SW 1271 (cell line): ENCODE measurements around the gene ASCC1.
"Not testable (repeated sequence)": the region's sequence is repeated elsewhere in the genome, so short reads cannot be mapped to it uniquely, and the experiment has no call there.

ENCODE experiments used
- DNase-seq, 2 experiments: peaks; one replicate each; lab custom pipeline; 2025; lab: John Stamatoyannopoulos, UW

The ASCC1 gene

DNA sequence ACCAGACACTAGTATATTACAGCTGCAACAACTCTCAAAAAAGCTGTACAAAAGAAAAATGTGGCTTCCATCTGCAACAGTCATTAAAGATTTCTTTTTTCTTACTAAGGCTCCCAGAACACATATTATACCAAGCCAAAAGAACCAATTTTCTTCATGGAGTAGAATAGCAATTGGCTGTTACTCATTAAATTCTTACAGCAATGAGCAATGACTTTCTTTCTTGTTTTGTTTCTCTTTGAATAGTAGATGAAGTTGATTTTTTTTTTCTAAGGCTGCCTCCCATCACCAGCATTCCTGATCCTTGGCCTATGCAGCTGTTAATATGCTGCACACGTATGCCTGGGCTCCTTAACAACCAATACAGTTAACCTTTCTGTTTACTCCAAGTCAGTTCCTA, 91.1 kb downstream of the ASCC1 start:
- no peak for DNase-seq

DNA sequence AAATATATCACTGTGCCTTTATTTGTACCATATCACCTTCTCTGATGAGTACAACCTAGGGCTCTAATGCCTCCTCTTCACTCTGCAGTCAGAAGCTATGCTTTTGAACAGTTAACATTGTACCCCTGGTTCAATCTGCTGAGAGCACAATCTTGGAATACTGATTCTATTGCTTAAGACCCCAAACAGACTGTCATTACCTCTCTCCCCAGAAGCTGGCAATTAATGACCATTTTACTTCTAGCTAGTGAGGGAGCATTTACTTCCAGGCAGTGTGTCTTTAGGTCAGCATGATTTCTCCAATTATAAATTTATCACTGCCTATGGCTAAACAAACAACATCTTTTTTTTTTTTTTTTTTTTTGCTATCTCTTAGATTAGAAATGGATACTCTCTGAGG, 91.7 kb downstream of the ASCC1 start:
- DNase-seq, result no peak

DNA sequence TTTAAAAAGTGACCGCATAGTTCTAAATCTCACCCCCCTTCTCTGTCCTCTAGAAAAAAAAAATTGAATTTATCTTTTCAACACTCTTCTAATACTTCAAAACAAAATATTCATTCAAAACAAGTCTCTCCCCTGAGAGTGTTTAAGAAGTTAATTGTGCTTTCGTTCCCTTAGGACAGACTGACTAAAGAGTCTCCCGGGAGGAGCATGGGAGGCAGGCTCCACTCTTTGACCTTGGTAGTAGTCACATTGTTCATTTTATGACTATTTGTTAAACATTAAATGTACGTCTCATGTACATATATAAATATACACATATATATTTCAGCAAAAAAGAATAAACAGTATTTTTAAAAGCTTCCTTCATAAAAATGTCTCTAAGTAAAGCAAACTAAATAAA, 92.5 kb downstream of the ASCC1 start:
- no peak for DNase-seq

DNA sequence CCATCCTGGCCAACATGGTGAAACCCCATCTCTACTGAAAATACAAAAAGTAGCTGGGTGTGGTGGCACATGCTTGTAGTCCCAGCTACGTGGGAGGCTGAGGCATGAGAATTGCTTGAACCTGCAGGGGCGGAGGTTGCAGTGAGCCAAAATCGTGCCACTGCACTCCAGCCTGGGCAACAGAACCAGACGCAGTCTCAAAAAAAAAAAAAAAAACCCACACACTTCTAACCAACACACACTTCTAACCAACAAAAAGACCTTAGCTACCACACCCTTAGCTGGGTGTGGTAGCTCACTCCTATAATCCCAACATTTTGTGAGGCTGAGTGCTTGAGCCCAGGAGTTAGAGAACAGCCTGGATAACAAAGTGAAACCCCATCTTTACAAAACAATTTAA, 93.9 kb downstream of the ASCC1 start:
- DNase-seq, result no peak

GRCh38 chr10:72121389-72121788, 94.7 kb downstream of the ASCC1 start:
- no peak for DNase-seq

- DNase-seq, result no peak
These were observed 99.7 kb downstream of the ASCC1 start for GRCh38 chr10:72116372-72116771.

- DNase-seq, result no peak
These were observed 101.2 kb downstream of the ASCC1 start for GRCh38 chr10:72114706-72115450.

DNA sequence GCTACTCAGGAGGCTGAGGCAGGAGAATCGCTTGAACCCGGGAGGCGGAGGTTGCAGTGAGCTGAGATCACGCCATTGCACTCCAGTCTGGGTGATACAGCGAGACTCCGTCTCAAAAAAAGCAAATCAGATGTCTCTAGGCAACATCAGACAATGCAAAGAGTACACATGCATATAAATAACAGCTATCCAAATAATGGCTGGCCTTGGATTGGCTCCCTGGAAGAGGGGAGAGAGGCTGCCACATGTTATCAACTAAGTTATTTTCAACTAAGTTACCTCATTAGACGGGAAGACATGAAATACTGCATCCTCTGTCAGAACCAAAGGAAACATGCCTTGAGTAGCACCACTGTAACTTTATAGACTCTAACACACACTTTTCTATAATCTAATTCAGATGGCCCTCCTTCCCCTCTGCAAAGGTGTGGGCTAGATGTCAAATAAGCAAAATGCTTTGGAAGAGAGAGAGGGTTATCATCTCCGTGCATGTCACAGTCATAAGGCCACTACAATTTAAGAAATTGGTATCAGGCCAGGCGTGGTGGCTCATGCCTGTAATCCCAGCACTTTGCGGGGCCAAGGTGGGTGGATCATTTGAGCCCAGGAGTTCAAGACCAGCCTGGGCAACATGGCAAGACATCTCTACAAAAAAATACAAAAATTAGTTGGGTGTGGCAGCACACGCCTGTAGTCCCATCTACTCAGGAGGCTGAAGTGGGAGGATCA, 105.2 kb downstream of the ASCC1 start:
- DNase-seq, result no peak

DNA sequence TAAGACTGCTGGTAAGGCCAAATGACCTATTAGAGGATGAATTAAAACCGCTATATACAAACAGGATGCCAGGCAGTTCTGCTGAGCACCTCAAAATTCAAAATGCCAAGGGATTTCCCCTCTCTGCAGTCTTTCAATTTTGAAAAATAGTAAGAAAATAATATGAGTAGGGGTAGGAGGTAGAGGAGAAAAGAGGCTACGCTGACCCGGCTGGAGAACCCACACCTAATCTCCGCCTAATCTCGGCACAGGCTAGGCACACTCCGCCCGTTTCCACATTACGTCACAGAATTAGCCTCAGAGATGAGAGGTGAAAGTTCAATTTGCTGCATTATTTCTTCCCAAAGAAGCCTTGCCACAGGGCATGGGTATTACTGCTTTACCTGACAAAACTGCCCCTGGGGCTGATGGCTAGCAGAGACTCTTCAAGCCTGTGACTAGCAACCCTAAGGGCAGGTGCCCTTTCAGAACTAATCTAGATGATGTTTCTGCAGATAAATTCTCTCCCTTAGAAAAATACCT, 106.4 kb downstream of the ASCC1 start:
- DNase-seq, result no peak

DNA sequence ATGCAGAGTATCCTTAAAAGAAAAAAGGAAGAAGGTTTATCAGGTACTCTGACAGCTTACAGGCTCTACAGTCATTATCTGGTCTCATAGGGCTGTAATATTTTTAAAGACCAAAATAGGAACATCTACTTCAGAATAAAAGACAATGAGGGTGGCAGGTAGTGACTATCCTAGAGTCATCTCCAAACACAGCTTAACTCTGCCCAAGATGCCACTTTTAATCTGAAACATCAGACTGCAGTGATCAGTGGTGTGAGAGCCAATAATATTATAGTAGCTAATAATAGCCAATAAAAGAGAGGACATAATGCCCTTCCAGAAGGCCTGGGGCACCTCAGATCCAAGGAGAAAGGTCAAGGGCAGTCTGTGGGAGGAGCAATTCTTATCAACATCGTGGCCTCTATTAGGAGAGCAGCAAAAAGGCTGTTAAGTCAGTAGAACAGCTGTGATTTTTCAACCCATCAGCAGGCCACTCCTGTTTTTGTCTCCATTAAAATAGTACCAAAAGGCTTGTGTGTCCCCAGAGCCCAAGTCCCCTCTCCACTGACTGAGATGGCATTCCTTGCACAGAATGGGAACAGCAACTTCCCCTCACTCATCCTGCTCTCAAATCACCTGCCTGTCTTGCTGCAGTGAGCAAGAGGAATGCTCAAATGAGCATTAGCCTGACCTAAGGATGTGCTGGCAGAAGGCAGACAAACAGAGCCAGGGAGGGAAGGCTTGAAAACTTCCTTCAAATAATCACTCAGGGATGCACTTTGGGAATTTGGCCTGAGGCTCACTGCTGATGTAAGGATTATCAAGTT, 107.0 kb downstream of the ASCC1 start:
- DNase-seq, result no peak

- not testable (repeated sequence) for DNase-seq
These were observed 108.1 kb downstream of the ASCC1 start for GRCh38 chr10:72108004-72108370.

GRCh38 chr10:72107325-72108003, 108.6 kb downstream of the ASCC1 start:
- DNase-seq, result peak in 1 of 2 experiments; percentile 35

GRCh38 chr10:72106896-72107295, 109.2 kb downstream of the ASCC1 start:
- DNase-seq, result no peak

DNA sequence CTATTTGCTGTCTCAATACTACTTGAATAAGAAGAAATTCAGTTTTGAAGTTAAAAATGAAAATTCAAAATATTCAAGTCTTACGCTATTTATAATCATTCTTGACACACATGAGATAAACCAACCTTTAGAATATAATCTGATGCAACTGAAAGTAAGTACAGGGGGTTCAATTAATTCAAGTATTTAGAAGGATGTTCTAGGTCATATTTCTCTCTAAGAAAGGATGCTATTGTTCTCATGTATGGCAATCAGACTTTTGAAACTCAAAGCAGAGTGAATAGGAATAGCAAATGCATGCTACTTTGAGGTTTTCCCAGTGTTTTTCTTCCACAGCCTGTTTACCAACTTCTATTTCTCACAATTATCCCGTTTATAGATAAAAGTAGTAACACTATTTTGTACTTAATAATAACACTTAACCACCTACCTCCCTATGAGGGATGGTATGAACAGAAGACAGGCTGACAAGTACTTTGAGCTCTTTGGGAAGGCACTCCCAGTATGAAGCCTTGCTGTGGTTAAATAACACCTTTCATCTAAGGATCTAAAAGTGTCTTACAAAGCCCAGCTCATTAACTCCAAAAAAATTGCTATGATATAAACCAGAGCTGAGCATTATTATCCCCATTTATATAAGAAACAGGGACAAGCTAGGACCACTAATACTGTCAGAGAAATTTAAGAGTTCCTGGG, 109.8 kb downstream of the ASCC1 start:
- DNase-seq, result no peak

- no peak for DNase-seq
These were observed 110.4 kb downstream of the ASCC1 start for GRCh38 chr10:72105710-72106109.

GRCh38 chr10:72105098-72105475, 111.0 kb downstream of the ASCC1 start:
- no peak for DNase-seq

DNA sequence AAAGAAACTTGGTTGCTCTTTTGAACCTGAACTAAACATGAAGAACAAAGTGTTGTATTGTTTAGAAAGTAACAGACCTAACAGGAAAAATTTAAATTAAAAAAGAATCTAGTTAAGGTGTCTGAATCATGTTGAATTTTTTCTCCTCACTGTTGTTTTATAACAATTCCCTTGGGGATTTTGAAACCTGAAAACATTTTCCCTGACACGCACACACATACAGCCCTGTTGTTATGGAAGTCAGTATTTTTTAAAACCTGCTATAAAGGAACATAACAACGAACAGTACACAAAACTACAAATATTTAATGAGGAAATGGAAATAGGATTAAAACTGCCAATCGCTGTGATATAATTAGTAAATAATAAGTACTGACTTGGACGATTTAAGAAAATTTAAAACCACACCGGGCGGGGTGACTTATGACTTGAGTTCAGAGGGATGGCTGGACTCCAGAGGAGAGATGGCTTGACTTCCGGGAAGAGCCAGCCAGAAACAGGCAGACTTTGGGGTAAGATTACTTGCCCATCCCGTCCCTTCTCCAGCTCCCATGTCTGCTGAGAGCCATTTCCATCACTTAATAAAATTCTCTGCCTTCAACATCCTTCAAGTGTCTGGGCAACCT, 111.5 kb downstream of the ASCC1 start:
- DNase-seq, result no peak

DNA sequence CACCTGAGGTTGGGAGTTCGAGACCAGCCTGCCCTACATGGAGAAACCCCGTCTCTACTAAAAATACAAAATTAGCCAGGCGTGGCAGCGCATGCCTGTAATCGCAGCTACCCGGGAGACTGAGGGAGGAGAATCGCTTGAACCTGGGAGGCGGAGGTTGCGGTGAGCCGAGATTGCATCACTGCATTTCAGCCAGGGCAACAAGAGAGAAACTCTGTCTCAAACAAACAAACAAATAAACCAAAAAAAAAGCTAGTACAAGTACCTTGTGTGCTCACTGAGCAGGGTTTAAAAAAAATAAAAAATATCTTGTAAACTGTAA, 116.5 kb downstream of the ASCC1 start:
- DNase-seq, result no peak

GRCh38 chr10:72098836-72099599, 117.1 kb downstream of the ASCC1 start:
- DNase-seq, result no peak

- DNase-seq, result no peak
These were observed 117.7 kb downstream of the ASCC1 start for GRCh38 chr10:72098301-72098835.
